ENCODE results near the gene TBC1D7. TPM values are rescaled to one million over a fixed set of nuclear protein-coding genes. Genes with fewer than 3 reads are reported as not detected.

TBC1D7 gene
- total RNA-seq, 1 experiment from 2014 or later, result 29.2 TPM

DNA sequence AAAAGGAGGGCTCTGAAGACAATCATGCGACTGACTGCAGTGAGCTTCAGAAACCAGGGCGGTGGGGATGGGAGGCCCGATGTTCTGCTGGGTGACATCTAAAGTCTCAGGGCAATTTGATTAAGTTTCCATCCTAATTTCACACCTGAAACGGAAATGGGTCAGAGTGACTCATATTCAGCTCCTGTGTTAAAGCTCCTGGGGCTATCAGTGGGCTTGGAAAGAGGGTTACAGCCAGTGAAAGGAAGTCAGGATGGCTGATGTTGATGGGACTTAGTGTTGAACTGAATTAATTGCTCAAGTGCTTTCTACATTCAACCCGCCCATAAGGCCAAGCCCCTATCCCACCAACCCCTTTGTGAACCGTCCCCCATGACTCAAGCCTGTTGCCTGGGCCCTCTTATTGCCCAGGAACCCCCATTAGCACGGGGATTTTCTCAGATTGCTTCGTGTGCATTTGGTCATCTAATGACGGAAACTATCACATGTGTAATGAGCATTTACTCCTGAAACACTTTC, 47.1 kb upstream of the TBC1D7 start:
- Histone ChIP-seq H3K9me2 (ENCODE audit: insufficient read depth) (no peaks in the 10 kb centered on the region), H3K4me1 (replicated peaks; ENCODE audit: insufficient read depth) (no peaks in the 10 kb centered on the region; the same call in 1 of the 2 replicates), H3K9me3 (ENCODE audit: insufficient read depth, low read depth) (no peaks in the 10 kb centered on the region), H2AFZ (no peak overlapping the region), H3F3A (ENCODE audit: insufficient read depth, low read depth) (0 out of 2 replicates have a peak, but pooled peaks cover 6% of the 10 kb centered on the region), H3K27ac (no peak overlapping the region), H3K4me2 (no peak overlapping the region), H4K20me1 (ENCODE audit: insufficient read depth) (no peaks in the 10 kb centered on the region), H3K27me3 (ENCODE audit: insufficient read depth, low read depth) (no peaks in the 10 kb centered on the region), H3K36me3 (ENCODE audit: low read depth) (no peaks in the 10 kb centered on the region), H3K4me3 (no peak overlapping the region), H3K79me2 (ENCODE audit: low read depth) (no peaks in the 10 kb centered on the region)
- no TSS peak for BruUV-seq (replicated peaks)
- DNase-seq, result no peak
- CTCF ChIA-PET, result no interaction called here
- TF ChIP-seq EZH2 (IDR thresholded peaks at IDR 0.05; ENCODE audit: low read depth), result no peak
- TF ChIP-seq, protein P1, sequence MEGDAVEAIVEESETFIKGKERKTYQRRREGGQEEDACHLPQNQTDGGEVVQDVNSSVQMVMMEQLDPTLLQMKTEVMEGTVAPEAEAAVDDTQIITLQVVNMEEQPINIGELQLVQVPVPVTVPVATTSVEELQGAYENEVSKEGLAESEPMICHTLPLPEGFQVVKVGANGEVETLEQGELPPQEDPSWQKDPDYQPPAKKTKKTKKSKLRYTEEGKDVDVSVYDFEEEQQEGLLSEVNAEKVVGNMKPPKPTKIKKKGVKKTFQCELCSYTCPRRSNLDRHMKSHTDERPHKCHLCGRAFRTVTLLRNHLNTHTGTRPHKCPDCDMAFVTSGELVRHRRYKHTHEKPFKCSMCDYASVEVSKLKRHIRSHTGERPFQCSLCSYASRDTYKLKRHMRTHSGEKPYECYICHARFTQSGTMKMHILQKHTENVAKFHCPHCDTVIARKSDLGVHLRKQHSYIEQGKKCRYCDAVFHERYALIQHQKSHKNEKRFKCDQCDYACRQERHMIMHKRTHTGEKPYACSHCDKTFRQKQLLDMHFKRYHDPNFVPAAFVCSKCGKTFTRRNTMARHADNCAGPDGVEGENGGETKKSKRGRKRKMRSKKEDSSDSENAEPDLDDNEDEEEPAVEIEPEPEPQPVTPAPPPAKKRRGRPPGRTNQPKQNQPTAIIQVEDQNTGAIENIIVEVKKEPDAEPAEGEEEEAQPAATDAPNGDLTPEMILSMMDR (conservative IDR thresholded peaks at IDR 0.05), result no peak
- intact Hi-C loops (cut with micrococcal nuclease; ENCODE audit: unreplicated experiment), result no loop called here
- POLR2A ChIA-PET (ENCODE audit: unreplicated experiment), result interaction anchor here (0.6 kb wide), 1 partner anchor 1905 kb away, joined by 3 read pairs; no protein-coding TSS in a partner anchor

DNA sequence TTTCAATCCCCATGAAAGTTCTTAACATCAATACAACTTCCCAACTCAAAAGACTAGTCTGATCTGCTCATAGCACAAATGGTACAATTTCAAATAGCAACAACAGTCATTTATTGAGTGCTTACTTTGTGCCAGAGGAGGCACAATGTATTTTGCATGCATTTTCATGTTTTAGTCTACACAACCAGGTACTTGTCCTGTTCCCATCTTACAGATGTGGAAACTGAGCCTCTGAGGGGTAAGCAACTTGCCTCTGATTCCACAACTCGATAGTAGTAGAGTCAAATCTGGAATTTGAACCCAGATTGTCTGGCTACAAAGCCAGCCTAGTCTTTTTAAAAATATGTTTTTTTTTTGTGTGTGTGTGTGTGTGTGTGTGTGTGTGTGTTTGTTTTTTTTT, 45.6 kb upstream of the TBC1D7 start:
- intact Hi-C loops (cut with micrococcal nuclease; ENCODE audit: unreplicated experiment), result no loop called here
- Histone ChIP-seq H3F3A (ENCODE audit: insufficient read depth, low read depth) (0 out of 2 replicates have a peak, but pooled peaks cover 6% of the 10 kb centered on the region), H3K27me3 (ENCODE audit: insufficient read depth, low read depth) (no peaks in the 10 kb centered on the region), H3K79me2 (ENCODE audit: low read depth) (no peaks in the 10 kb centered on the region), H3K36me3 (ENCODE audit: low read depth) (no peaks in the 10 kb centered on the region), H4K20me1 (ENCODE audit: insufficient read depth) (no peaks in the 10 kb centered on the region), H3K9me2 (ENCODE audit: insufficient read depth) (no peaks in the 10 kb centered on the region), H3K4me3 (no peak overlapping the region), H3K4me2 (no peak overlapping the region), H3K4me1 (replicated peaks; ENCODE audit: insufficient read depth) (no peaks in the 10 kb centered on the region; the same call in 1 of the 2 replicates), H2AFZ (no peak overlapping the region), H3K9me3 (ENCODE audit: insufficient read depth, low read depth) (no peaks in the 10 kb centered on the region), H3K27ac (no peak overlapping the region)
- no peak for TF ChIP-seq EZH2 (IDR thresholded peaks at IDR 0.05; ENCODE audit: low read depth)
- TF ChIP-seq, protein P1 (conservative IDR thresholded peaks at IDR 0.05), result no peak
- ChIA-PET CTCF (no interaction called here), POLR2A (ENCODE audit: unreplicated experiment) (interaction anchor here (0.6 kb wide), 1 partner anchor 22 kb away, joined by 5 read pairs; no protein-coding TSS in a partner anchor)
- no TSS peak for BruUV-seq (replicated peaks)
- DNase-seq, result no peak

DNA sequence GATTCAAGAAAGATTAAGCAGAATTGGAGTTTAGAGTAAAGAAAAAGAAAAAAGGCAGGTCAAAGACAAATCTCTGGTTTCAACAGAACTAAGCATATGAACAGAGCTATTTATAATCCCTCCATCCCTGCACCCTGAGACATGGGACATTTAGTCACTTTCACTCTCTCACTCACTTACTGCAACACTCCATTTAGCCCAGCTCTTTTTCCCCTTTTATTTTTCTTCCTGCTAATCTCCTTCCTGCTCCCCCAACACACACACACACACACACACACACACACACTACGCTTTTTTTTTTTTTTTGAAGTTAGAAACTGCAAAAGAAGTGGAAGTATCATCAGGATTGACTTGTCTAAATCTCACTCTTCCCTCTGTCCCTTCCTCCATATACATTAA, 45.1 kb upstream of the TBC1D7 start:
- POLR2A ChIA-PET (ENCODE audit: unreplicated experiment), result interaction anchor here (0.6 to 0.7 kb wide), 2 partner anchors 22 to 1911 kb away, joined by 3 to 5 read pairs; no protein-coding TSS in a partner anchor
- CTCF ChIA-PET, result interaction anchor here (0.6 kb wide), 1 partner anchor 144 kb away, joined by 10 read pairs; no protein-coding TSS in a partner anchor
- DNase-seq, result no peak
- no peak overlapping the region for H3K4me3 ChIP-seq
- no peak overlapping the region for H2AFZ ChIP-seq
- no peaks in the 10 kb centered on the region for H3K4me1 ChIP-seq (replicated peaks; ENCODE audit: insufficient read depth)
- 0 out of 2 replicates have a peak, but pooled peaks cover 6% of the 10 kb centered on the region for H3F3A ChIP-seq (ENCODE audit: insufficient read depth, low read depth)
- no peaks in the 10 kb centered on the region for H3K9me2 ChIP-seq (ENCODE audit: insufficient read depth)
- intact Hi-C loops (cut with micrococcal nuclease; ENCODE audit: unreplicated experiment), result no loop called here
- no peak overlapping the region for H3K27ac ChIP-seq
- TF ChIP-seq, protein P1 (conservative IDR thresholded peaks at IDR 0.05), result no peak
- TF ChIP-seq EZH2 (IDR thresholded peaks at IDR 0.05; ENCODE audit: low read depth), result no peak
- H3K27me3 ChIP-seq (ENCODE audit: insufficient read depth, low read depth), result no peaks in the 10 kb centered on the region
- no TSS peak for BruUV-seq (replicated peaks)
- H3K9me3 ChIP-seq (ENCODE audit: insufficient read depth, low read depth), result no peaks in the 10 kb centered on the region
- no peak overlapping the region for H3K4me2 ChIP-seq
- H4K20me1 ChIP-seq (ENCODE audit: insufficient read depth), result no peaks in the 10 kb centered on the region
- H3K79me2 ChIP-seq (ENCODE audit: low read depth), result no peaks in the 10 kb centered on the region
- no peaks in the 10 kb centered on the region for H3K36me3 ChIP-seq (ENCODE audit: low read depth)

Measured in PC-9 (cell line).